OCI-LY3 (cell line): ENCODE data around the gene TRAPPC2.

Experiments
- EZH2phosphoT487 ChIP-seq: fragments of 200-600 bp; shearing (Covaris generic); IDR thresholded peaks from 2 replicates; pipeline ENCODE4 v1.6.1; 2018; ENCODE audit warnings: antibody characterized with exemption, mixed run types, low read depth
- TF ChIP-seq, protein P1 (sequence below): fragments of 200-600, 300-600 bp; sonication (generic); IDR thresholded peaks from 2 replicates; pipeline ENCODE4 v1.5.1; 2014; ENCODE audit warnings: antibody characterized with exemption, low read length, low read depth

DNA sequence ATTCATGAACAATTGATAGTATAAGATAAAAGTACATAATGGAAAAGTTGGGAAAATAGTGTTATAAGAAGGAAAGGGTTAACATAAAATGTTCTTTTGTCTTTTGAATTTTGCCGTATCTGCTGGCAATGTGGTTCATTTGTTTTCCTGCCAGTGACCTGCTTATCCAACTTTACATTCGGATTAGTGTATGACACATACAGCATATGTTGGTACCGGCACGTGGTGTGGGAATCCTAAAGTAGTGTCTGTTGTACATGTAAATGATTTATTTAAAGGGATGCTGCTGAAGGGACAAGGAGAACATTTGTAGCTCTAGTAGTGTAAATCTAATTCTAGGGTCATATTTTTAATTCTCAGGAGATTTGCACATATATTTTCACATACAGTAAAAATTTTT, 34.0 kb downstream of the TRAPPC2 start:
- TF ChIP-seq, protein P1, sequence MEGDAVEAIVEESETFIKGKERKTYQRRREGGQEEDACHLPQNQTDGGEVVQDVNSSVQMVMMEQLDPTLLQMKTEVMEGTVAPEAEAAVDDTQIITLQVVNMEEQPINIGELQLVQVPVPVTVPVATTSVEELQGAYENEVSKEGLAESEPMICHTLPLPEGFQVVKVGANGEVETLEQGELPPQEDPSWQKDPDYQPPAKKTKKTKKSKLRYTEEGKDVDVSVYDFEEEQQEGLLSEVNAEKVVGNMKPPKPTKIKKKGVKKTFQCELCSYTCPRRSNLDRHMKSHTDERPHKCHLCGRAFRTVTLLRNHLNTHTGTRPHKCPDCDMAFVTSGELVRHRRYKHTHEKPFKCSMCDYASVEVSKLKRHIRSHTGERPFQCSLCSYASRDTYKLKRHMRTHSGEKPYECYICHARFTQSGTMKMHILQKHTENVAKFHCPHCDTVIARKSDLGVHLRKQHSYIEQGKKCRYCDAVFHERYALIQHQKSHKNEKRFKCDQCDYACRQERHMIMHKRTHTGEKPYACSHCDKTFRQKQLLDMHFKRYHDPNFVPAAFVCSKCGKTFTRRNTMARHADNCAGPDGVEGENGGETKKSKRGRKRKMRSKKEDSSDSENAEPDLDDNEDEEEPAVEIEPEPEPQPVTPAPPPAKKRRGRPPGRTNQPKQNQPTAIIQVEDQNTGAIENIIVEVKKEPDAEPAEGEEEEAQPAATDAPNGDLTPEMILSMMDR: no peak
- TF ChIP-seq EZH2phosphoT487: no peak
